ENCODE results near the gene MREG.

GRCh38 chr2:216002693-216003092 is 10.7 kb downstream of the MREG start:
- TF ChIP-seq BDP1 (IDR thresholded peaks at IDR 0.05; ENCODE audit: insufficient read depth, insufficient read length) (no peak), PHF8 (IDR thresholded peaks at IDR 0.05; ENCODE audit: borderline replicate concordance, low read length) (no peak), ZNF384 (IDR thresholded peaks at IDR 0.05; ENCODE audit: low read depth, low read length) (no peak), E2F1 (CRISPR knock-in tag; IDR thresholded peaks at IDR 0.05) (no peak), ZNF24 (IDR thresholded peaks at IDR 0.05) (no peak), PBX2 (CRISPR knock-in tag; IDR thresholded peaks at IDR 0.05; ENCODE audit: low read depth) (no peak), PBX2 (tag; conservative IDR thresholded peaks at IDR 0.05; ENCODE audit: low read depth) (no peak), CBFB (CRISPR knock-in tag; IDR thresholded peaks at IDR 0.05) (no peak), HES1 (IDR thresholded peaks at IDR 0.05; ENCODE audit: low read depth) (no peak), GABPA (tag; conservative IDR thresholded peaks at IDR 0.05; ENCODE audit: low read depth) (no peak), SAP30 (IDR thresholded peaks at IDR 0.05; ENCODE audit: borderline replicate concordance, insufficient read depth, low read depth, low read length, poor library complexity, severe bottlenecking) (no peak), ZHX1 (conservative IDR thresholded peaks at IDR 0.05; ENCODE audit: low read length) (no peak)
- TF ChIP-seq, protein P1, sequence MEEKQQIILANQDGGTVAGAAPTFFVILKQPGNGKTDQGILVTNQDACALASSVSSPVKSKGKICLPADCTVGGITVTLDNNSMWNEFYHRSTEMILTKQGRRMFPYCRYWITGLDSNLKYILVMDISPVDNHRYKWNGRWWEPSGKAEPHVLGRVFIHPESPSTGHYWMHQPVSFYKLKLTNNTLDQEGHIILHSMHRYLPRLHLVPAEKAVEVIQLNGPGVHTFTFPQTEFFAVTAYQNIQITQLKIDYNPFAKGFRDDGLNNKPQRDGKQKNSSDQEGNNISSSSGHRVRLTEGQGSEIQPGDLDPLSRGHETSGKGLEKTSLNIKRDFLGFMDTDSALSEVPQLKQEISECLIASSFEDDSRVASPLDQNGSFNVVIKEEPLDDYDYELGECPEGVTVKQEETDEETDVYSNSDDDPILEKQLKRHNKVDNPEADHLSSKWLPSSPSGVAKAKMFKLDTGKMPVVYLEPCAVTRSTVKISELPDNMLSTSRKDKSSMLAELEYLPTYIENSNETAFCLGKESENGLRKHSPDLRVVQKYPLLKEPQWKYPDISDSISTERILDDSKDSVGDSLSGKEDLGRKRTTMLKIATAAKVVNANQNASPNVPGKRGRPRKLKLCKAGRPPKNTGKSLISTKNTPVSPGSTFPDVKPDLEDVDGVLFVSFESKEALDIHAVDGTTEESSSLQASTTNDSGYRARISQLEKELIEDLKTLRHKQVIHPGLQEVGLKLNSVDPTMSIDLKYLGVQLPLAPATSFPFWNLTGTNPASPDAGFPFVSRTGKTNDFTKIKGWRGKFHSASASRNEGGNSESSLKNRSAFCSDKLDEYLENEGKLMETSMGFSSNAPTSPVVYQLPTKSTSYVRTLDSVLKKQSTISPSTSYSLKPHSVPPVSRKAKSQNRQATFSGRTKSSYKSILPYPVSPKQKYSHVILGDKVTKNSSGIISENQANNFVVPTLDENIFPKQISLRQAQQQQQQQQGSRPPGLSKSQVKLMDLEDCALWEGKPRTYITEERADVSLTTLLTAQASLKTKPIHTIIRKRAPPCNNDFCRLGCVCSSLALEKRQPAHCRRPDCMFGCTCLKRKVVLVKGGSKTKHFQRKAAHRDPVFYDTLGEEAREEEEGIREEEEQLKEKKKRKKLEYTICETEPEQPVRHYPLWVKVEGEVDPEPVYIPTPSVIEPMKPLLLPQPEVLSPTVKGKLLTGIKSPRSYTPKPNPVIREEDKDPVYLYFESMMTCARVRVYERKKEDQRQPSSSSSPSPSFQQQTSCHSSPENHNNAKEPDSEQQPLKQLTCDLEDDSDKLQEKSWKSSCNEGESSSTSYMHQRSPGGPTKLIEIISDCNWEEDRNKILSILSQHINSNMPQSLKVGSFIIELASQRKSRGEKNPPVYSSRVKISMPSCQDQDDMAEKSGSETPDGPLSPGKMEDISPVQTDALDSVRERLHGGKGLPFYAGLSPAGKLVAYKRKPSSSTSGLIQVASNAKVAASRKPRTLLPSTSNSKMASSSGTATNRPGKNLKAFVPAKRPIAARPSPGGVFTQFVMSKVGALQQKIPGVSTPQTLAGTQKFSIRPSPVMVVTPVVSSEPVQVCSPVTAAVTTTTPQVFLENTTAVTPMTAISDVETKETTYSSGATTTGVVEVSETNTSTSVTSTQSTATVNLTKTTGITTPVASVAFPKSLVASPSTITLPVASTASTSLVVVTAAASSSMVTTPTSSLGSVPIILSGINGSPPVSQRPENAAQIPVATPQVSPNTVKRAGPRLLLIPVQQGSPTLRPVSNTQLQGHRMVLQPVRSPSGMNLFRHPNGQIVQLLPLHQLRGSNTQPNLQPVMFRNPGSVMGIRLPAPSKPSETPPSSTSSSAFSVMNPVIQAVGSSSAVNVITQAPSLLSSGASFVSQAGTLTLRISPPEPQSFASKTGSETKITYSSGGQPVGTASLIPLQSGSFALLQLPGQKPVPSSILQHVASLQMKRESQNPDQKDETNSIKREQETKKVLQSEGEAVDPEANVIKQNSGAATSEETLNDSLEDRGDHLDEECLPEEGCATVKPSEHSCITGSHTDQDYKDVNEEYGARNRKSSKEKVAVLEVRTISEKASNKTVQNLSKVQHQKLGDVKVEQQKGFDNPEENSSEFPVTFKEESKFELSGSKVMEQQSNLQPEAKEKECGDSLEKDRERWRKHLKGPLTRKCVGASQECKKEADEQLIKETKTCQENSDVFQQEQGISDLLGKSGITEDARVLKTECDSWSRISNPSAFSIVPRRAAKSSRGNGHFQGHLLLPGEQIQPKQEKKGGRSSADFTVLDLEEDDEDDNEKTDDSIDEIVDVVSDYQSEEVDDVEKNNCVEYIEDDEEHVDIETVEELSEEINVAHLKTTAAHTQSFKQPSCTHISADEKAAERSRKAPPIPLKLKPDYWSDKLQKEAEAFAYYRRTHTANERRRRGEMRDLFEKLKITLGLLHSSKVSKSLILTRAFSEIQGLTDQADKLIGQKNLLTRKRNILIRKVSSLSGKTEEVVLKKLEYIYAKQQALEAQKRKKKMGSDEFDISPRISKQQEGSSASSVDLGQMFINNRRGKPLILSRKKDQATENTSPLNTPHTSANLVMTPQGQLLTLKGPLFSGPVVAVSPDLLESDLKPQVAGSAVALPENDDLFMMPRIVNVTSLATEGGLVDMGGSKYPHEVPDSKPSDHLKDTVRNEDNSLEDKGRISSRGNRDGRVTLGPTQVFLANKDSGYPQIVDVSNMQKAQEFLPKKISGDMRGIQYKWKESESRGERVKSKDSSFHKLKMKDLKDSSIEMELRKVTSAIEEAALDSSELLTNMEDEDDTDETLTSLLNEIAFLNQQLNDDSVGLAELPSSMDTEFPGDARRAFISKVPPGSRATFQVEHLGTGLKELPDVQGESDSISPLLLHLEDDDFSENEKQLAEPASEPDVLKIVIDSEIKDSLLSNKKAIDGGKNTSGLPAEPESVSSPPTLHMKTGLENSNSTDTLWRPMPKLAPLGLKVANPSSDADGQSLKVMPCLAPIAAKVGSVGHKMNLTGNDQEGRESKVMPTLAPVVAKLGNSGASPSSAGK (IDR thresholded peaks at IDR 0.05) = no peak

All from K562 (cell line).